GM11168 (cell line): ENCODE data around the gene TGM5.
"Not testable (repeated sequence)": the region's sequence is repeated elsewhere in the genome, so short reads cannot be mapped to it uniquely, and the experiment has no call there.

ENCODE experiments used
- in situ Hi-C: fragments of 300-500 bp; cut with MboI; formaldehyde crosslinking; loops from one replicate; pipeline ENCODE4 v1.12.0; 2022; ENCODE audit warnings: low sequenced_read_pairs; ENCODE audit not compliant: unreplicated experiment

Gene TGM5, protein sequence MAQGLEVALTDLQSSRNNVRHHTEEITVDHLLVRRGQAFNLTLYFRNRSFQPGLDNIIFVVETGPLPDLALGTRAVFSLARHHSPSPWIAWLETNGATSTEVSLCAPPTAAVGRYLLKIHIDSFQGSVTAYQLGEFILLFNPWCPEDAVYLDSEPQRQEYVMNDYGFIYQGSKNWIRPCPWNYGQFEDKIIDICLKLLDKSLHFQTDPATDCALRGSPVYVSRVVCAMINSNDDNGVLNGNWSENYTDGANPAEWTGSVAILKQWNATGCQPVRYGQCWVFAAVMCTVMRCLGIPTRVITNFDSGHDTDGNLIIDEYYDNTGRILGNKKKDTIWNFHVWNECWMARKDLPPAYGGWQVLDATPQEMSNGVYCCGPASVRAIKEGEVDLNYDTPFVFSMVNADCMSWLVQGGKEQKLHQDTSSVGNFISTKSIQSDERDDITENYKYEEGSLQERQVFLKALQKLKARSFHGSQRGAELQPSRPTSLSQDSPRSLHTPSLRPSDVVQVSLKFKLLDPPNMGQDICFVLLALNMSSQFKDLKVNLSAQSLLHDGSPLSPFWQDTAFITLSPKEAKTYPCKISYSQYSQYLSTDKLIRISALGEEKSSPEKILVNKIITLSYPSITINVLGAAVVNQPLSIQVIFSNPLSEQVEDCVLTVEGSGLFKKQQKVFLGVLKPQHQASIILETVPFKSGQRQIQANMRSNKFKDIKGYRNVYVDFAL

GRCh38 chr15:43266834-43267233 is at the start of gene TGM5:
Gene TGM5, minus strand, starts transcription at chr15:43266928. Its CDS starts 79 bp downstream, at chr15:43266849.
- in situ Hi-C loops = loop anchor here (5.0 kb wide), 1 partner anchor 35 kb away; no protein-coding TSS in a partner anchor

DNA sequence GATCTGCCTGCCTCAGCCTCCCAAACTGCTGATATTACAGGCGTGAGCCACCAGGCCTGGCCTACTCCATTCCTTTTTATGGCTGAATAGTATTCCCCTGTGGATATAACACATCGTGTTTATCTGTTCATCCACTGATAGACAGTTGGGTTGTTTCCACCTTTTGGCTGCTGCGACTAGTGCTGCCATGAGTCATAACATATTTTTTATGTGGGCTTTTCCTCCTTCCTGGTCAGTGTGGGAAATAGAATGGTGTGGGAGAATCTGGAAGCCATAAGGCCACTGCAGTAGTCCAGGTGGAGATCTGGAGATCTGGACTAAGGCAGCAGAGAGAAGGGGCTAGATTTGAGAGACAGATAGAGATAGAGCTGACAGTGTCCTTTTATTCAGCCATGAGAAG is 47.4 kb upstream of the TGM5 start:
- in situ Hi-C loops = no loop called here

DNA sequence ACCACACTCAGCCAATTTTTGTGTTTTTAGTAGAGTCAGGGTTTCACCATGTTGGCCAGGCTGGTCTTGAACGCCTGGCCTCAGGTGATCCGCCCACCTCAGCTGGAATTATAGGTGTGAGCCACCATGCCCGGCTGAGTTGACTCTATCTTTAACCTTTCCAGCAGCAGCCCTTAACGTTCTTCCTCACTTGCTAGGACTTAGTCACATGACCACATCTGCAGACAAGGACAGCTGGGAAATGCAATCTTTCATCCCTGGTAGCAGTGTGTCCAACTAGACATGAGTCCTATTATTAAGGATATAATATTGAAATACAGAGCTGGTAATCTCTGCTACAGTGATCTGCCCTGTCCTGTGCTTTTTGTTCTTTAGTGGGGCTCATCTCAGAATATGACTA is 45.6 kb upstream of the TGM5 start:
- in situ Hi-C loops = no loop called here

GRCh38 chr15:43302205-43302817 is 35.6 kb upstream of the TGM5 start, which contains the start of gene TGM7:
Gene TGM7, minus strand, starts transcription at chr15:43302255.
- in situ Hi-C loops = no loop called here

GRCh38 chr15:43299884-43300283 is 33.2 kb upstream of the TGM5 start:
- in situ Hi-C loops = no loop called here

GRCh38 chr15:43299411-43299810 is 32.7 kb upstream of the TGM5 start:
- in situ Hi-C loops = no loop called here

- in situ Hi-C loops = no loop called here
Measured at GRCh38 chr15:43294091-43294706, 27.5 kb upstream of the TGM5 start.

DNA sequence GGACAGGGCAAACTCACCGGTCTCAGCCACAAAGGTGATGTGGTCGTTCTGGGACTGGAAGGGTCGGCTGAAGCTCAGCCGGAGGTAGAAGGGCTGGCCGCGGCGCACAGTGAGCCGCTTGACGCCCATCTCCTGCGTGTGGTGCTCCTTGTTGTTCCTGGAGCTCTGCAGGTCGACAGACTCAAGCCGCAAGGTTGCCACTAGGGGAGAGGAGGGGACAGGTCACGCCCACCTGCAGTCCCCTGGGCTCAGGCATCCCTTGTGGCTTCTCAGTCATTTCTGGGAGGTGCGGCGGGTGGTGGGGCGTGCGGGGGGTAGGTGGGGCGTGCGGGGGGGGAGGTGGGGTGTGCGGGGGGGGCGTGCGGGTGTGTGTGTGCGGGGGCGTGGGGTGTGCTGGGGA is 26.7 kb upstream of the TGM5 start:
- in situ Hi-C loops = no loop called here

DNA sequence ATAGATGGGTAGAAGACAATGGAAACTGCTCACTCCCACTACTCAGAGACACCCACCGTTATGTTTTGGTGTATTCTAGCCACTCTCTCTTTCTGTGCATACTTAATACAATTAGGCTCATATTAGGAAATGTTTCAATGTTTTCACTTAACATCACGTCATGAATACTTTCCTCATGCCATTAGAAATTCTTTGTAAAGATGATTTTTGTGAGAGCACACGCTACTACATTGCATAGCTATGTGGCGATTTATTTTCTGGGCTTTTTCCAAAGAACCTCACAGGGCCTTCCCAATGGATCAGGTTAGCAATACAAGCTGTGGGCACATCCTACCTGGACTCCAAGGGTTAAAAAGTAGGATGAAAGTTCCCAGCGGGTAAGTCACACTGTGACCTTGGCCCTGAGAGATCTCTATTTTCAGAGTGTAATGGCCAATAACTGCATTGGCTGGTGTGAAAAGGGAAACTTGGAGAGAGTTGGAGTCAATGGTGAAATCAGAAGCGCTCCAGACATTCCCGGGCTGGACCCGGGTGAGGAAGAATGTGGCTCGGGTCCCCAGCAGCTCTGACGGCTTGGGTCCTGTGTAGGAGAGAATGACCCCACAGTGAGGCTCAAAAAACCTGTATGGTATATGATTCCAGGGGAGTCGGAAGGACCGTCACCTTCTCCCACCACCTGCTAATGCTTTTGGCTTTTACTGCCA is 25.8 kb upstream of the TGM5 start:
- in situ Hi-C loops = no loop called here

GRCh38 chr15:43289656-43290055 is 22.9 kb upstream of the TGM5 start:
- in situ Hi-C loops = not testable (repeated sequence)

DNA sequence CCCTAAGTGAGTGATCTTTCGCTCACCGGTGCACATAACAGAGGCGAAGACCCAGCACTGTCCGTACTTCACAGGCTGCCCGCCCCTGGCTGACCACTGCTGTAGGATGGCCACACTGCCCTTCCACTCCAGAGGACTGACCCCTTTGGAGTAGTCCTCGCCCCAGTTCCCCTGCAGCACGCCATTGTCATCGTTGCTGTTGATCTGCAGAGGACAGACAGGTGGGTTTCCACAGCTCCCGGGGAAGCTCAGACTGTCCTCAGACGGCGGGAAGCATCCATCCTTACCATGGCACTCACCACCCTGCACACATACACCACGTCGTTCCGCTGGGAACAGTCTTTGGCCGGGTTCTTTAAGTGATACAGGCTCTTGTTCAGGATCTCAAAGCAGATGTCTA is 20.5 kb upstream of the TGM5 start:
- in situ Hi-C loops = no loop called here

DNA sequence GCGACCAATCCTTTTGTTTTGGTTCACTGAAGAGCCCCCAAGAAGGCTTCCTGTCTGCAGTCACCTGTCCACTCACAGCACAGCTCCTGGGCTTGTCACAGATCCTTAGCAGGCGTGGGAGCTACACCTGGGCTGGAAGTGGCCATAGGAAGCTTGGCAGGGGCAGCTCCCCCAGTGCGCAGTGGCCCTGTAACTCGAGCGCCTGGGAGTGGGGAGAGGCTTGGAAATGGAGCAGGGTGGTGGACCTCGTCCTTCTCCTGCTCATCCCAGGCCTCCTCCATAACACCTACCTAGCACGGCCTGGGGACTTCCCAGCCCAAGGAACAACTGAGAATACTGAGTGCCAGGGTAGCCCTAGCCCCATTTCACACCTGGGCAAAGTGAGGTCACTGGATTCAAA is 19.3 kb upstream of the TGM5 start:
- in situ Hi-C loops = no loop called here

DNA sequence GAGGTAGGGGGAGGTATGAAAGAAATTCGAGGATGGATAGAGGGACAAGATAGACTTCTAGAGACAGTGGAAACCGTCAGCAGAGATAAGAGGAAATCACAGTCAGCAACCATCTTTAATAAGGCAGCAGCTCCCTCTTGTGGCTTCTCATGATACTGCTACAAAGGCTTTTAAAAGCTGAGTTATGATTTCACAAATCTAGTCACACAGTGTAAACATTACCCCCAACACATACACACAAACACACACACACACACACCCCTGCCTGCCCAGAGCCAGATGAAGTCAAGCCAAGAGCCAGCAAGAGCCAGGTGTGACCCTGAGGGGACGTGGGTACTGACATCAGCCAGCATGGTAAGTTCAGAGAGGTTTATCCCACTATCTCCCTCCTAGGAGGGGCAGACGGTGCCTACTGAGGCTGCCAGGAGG is 18.9 kb upstream of the TGM5 start:
- in situ Hi-C loops = no loop called here

GRCh38 chr15:43283526-43283925 is 16.8 kb upstream of the TGM5 start:
- in situ Hi-C loops = no loop called here

DNA sequence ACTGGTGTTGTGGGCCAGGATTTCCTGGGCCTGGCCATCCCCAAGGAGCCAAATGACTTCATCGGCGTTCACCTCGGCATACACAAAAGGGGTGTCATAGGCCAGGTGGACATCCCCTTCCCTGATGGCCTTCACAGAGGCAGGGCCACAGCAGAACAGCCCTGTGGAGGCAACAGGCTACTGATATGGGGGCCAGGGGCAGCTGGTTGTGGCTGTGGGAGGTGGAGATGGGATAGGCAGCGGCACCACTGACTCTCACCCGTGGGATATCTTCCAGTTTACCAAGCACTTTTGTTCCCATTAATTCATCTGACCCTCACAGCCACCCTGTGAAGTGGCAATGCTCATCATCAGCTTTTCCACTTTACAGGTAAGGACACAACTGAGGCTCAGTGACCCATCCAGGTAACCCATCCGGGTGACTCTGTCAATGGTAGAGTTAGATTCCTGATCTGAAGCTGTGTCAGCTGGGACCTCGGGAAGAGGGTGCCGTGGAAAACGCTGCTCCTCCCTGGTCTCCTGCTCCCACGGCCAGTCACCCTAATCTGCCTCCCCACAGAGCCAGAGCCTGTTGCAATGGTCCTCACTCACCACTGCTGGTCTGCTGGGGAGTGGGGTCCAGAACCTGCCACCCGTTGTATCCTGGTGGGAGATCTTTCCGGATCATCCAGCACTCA is 15.3 kb upstream of the TGM5 start:
- in situ Hi-C loops = no loop called here

DNA sequence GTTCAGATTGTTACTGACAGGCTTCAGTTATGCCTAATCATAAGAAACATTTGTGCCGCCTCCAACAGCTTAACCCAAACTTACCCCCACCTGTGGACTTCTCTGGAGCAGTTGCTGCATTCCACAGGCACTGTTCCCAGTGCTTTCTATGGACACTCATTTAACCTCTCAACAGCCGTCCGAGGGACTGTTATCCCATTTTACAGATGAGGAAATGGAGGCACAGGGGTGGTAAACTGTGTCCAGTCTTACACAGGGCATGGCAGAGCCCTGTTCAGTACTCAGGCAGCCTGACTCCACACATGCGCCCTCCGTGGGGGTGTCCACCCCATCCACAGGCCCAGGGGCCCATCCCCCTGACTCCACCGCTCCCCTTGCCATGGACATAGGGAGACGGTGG is 14.3 kb upstream of the TGM5 start:
- in situ Hi-C loops = no loop called here

DNA sequence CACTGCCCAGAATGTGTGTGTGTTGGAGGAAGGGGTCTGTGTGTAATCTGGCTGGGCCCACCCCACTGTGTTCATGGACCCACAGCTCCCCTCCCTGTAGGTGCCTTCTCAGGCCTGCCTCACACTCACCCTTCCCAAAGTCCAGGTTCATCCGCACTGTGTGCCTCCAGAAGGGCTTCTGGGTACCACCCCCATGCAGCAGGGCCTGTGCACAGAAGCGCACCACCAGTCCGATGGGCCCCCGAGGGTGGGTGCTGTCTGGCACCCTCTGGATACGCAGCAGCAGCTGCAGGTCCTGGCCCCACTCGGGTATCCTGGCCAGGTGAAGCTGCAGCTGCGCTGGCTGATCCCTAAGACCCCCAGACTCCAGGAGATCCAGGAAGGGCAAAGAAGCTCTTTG is 12.8 kb upstream of the TGM5 start:
- in situ Hi-C loops = no loop called here

DNA sequence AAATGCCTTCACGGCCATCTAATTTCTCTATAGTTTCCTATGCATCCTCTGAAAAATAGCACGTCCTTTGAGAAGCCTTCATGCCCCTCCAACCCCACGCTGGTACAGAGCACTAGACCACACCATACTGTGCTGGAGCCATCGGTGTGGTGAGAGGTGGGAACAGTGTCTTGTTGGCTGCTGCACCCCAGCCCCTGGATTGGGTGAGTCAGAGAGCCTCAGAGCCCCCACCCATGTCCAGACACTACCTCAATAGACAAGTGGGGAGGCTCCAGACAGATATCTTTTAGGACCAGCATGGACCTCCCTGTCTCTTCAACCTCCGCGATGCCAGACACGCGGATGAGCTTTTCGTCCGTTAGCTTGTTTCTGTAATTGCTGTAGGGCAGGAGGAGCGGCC is 12.1 kb upstream of the TGM5 start:
- in situ Hi-C loops = no loop called here

DNA sequence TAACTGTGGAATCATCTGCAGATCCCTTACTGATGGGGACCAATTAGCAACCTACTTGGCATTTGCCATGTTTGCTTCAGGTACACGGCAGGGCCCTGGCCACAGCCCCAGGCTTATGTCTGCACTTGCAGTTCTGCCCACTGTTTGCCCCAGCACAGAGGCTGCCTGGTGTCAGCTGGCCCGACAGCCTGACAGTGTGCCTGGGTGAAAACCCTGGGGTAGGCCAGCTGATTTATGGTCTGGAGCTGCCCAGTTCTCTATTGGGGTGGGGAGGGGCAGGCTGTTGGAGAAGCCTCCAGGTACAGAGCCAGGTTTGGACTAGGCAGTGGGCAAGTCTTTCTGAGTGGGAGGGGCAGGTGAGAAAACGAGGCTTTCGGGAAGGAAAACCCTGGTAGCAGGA is 11.2 kb upstream of the TGM5 start:
- in situ Hi-C loops = no loop called here
